HepG2 (cell line): ENCODE results near the gene NPTXR. TPM values are rescaled to one million over a fixed set of nuclear protein-coding genes. Genes with fewer than 3 reads are reported as not detected.

Source experiments
- ATAC-seq: fragments of 200-7000 bp; cut with Tn5 transposase; 3 replicates; pipeline ENCODE4 v1.9.1; 2020; ENCODE audit warnings: mild to moderate bottlenecking, moderate library complexity
- BruUV-seq: library from RNA; stranded (reverse); fragments of 400-500 nt; replicated peaks from 2 replicates; lab custom pipeline; 2021; lab: Mats Ljungman, UMichigan
- CTCF ChIA-PET: fragments of 300-600 bp; formaldehyde crosslinking; extraction: SDS; loops from one replicate; lab custom pipeline; 2021; ENCODE audit warnings: low total read pairs, inconsistent platforms, low intra/inter-chr PET ratio; lab: Yijun Ruan, JAX
- POLR2A ChIA-PET: fragments of 350-600 bp; sonication (Branson Sonifier 250); formaldehyde crosslinking; loops from one replicate; lab custom pipeline; 2020; ENCODE audit warnings: antibody characterized with exemption, inconsistent platforms; lab: Yijun Ruan, JAX
- DNase-seq: peaks from one replicate; pipeline ENCODE4 v3.0.0-alpha.2; 2015; ENCODE audit warnings: low spot score
- FAIRE-seq: peaks from 3 replicates; lab custom pipeline; 2011; peaks lifted over from hg19 to GRCh38; lab: Jason Lieb, UNC
- H2AFZ ChIP-seq: one replicate; pipeline ENCODE4 v1.6.1; 2011; ENCODE audit warnings: low read length, inconsistent platforms
- H3K27ac ChIP-seq: fragments of 300-600 bp; 3 replicates; pipeline ENCODE4 v1.8.0; 2011; ENCODE audit warnings: mixed run types, mild to moderate bottlenecking, mixed read lengths, low read length, inconsistent platforms; ENCODE audit not compliant: insufficient read depth; ENCODE audit errors: extremely low read length
- H3K27me3 ChIP-seq, 2 experiments: fragments of 200-600 bp in 1 of 2; 2 replicates in 1 of 2; 3 replicates in 1 of 2; pipeline versions ENCODE4 v1.6.0 to v1.8.0; 2011; ENCODE audit warnings: low read length in 2 of 2, mild to moderate bottlenecking in 2 of 2, moderate library complexity in 2 of 2, inconsistent platforms in 1 of 2; ENCODE audit not compliant: insufficient read depth in 2 of 2, control insufficient read depth in 1 of 2
- H3K36me3 ChIP-seq, 2 experiments: fragments of 200-600 bp in 1 of 2; replicated peaks in 1 of 2; 2 replicates in 1 of 2; 3 replicates in 1 of 2; pipeline versions ENCODE4 v1.5.1 to v1.8.0; 2011; ENCODE audit warnings: low read length in 2 of 2, inconsistent platforms in 1 of 2; ENCODE audit not compliant: insufficient read depth in 2 of 2, control insufficient read depth in 1 of 2
- H3K4me1 ChIP-seq: 2 replicates; pipeline ENCODE4 v1.5.1; 2012; ENCODE audit warnings: low read length, inconsistent platforms; ENCODE audit not compliant: insufficient read depth
- H3K4me2 ChIP-seq: 2 replicates; pipeline ENCODE4 v1.6.0; 2011; ENCODE audit warnings: low read depth, low read length, inconsistent platforms
- H3K4me3 ChIP-seq, 3 experiments: fragments of 200-600 bp in 1 of 3; sonication (generic), shearing (Covaris generic) in 1 of 3; replicated peaks in 1 of 3; 2 replicates each; pipeline ENCODE4 v1.5.1; 2011 to 2016; ENCODE audit warnings: low read length in 3 of 3, inconsistent platforms in 2 of 3, low read depth in 2 of 3, mild to moderate bottlenecking in 2 of 3, control low read depth in 1 of 3, mixed read lengths in 1 of 3; ENCODE audit not compliant: insufficient read depth in 1 of 3
- H3K79me2 ChIP-seq: one replicate; pipeline ENCODE4 v1.6.1; 2011; ENCODE audit warnings: low read length, inconsistent platforms; ENCODE audit not compliant: insufficient read depth
- H3K9ac ChIP-seq: 2 replicates; pipeline ENCODE4 v1.6.0; 2011; ENCODE audit warnings: mild to moderate bottlenecking, low read depth, low read length, inconsistent platforms; ENCODE audit not compliant: insufficient read depth
- H3K9me3 ChIP-seq: 2 replicates; pipeline ENCODE4 v1.5.1; 2012; ENCODE audit warnings: mild to moderate bottlenecking, low read length
- H4K20me1 ChIP-seq: 2 replicates; pipeline ENCODE4 v1.6.0; 2011; ENCODE audit warnings: inconsistent platforms, mild to moderate bottlenecking, low read length, moderate library complexity; ENCODE audit not compliant: insufficient read depth
- ARNT ChIP-seq: fragments of 450-650 bp; IDR thresholded peaks from 2 replicates; pipeline ENCODE4 v1.6.1; 2017
- DPF2 ChIP-seq: sonication (generic); formaldehyde crosslinking; IDR thresholded peaks from 2 replicates; pipeline ENCODE4 v1.4.0; 2020; ENCODE audit warnings: mild to moderate bottlenecking, low read depth, missing genetic modification reagents, borderline replicate concordance
- ELF1 ChIP-seq: sonication (generic); formaldehyde crosslinking; IDR thresholded peaks from 2 replicates; pipeline ENCODE4 v1.4.0; 2020; ENCODE audit warnings: missing genetic modification reagents
- HDAC6 ChIP-seq: fragments of 200-600 bp; sonication (generic); IDR thresholded peaks from 2 replicates; pipeline ENCODE4 v1.7.0; 2017; ENCODE audit warnings: mild to moderate bottlenecking, antibody characterized with exemption, low read length, low read depth
- HNRNPH1 ChIP-seq: fragments of 200-400 bp; formaldehyde crosslinking; optimal IDR thresholded peaks from 2 replicates; pipeline ENCODE3; 2017; ENCODE audit warnings: mild to moderate bottlenecking, low read depth, low read length
- HOXA3 ChIP-seq: sonication (generic); formaldehyde crosslinking; IDR thresholded peaks from 2 replicates; pipeline ENCODE4 v1.5.0; 2020; ENCODE audit warnings: missing genetic modification reagents
- KDM3A ChIP-seq: IDR thresholded peaks from 2 replicates; pipeline ENCODE4 v1.6.1; 2018; ENCODE audit warnings: low read depth, missing compliant biosample characterization
- POLR2AphosphoS2 ChIP-seq: IDR thresholded peaks from 2 replicates; pipeline ENCODE4 v1.6.1; 2011; ENCODE audit warnings: low read depth, low read length, improper control_type of control experiment
- SMC3 ChIP-seq: IDR thresholded peaks from 2 replicates; pipeline ENCODE4 v1.6.1; 2011; ENCODE audit warnings: low read length, improper control_type of control experiment
- ZNF251 ChIP-seq: sonication (generic); formaldehyde crosslinking; IDR thresholded peaks from 2 replicates; pipeline ENCODE4 v1.9.0; 2021; ENCODE audit warnings: mild to moderate bottlenecking, missing genetic modification reagents
- ZNF530 ChIP-seq: sonication (generic); formaldehyde crosslinking; IDR thresholded peaks from 2 replicates; pipeline ENCODE4 v1.5.0; 2020; ENCODE audit warnings: low read depth, mild to moderate bottlenecking, missing genetic modification reagents
- ZNF605 ChIP-seq: sonication (generic); formaldehyde crosslinking; IDR thresholded peaks from 2 replicates; pipeline ENCODE4 v1.8.0; 2022; ENCODE audit warnings: mild to moderate bottlenecking, missing genetic modification reagents
- ZNF781 ChIP-seq: sonication (generic); formaldehyde crosslinking; IDR thresholded peaks from 2 replicates; pipeline ENCODE4 v1.5.1; 2020; ENCODE audit warnings: borderline replicate concordance, mild to moderate bottlenecking, missing genetic modification reagents; ENCODE audit errors: not compliant biosample characterization
- WGBS: methylation state at CpG from one replicate; pipeline ENCODE4 v1.1.6; 2017; ENCODE audit warnings: low lambda C conversion rate; 5-methylcytosine and 5-hydroxymethylcytosine counted together
- in situ Hi-C: cut with HindIII; loops from 2 replicates; pipeline ENCODE4 v1.10.0; 2017; ENCODE audit warnings: low pct_unique_long_range_greater_than_20kb; ENCODE audit not compliant: extremely low pct_ligation_motif_present
- intact Hi-C: fragments of 100-400 bp; cut with micrococcal nuclease; formaldehyde crosslinking; loops from one replicate; pipeline ENCODE4 v1.10.0; 2022; ENCODE audit not compliant: unreplicated experiment
- polyA plus RNA-seq, 8 experiments: library from polyadenylated mRNA; depleted of rRNA in 3 of 8; stranded (reverse) in 7 of 8; unstranded in 1 of 8; fragments of >200 nt; fragmentation: Illumina TruSeq in 4 of 8; extraction: Trizol in 4 of 8; gene quantifications; 2 replicates each; pipeline versions ENCODE4 v1.2.1 to v1.2.3, GENCODE V29; 2011 to 2016; ENCODE audit warnings: low read depth in 4 of 8, missing spikeins in 1 of 8, mixed read lengths in 1 of 8; ENCODE audit not compliant: insufficient read depth in 1 of 8
- total RNA-seq, 5 experiments: library from RNA; depleted of rRNA; stranded (reverse); fragments of >200 nt; fragmentation: Illumina TruSeq; extraction: Trizol; gene quantifications; 2 replicates each; pipeline ENCODE4 v1.2.3, GENCODE V29; 2016; ENCODE audit warnings: low read depth in 1 of 5
- TF ChIP-seq, protein P1 (sequence below): IDR thresholded peaks from 2 replicates; pipeline ENCODE4 v1.6.1; 2016; ENCODE audit warnings: low read depth
- TF ChIP-seq, protein P2 (sequence below): sonication (generic); formaldehyde crosslinking; IDR thresholded peaks from 2 replicates; pipeline ENCODE4 v1.4.0; 2020; ENCODE audit warnings: missing genetic modification reagents
- TF ChIP-seq, protein P3 (sequence below): sonication (generic); formaldehyde crosslinking; IDR thresholded peaks from 2 replicates; pipeline ENCODE4 v1.4.0; 2020; ENCODE audit warnings: mild to moderate bottlenecking, missing genetic modification reagents
- TF ChIP-seq, protein P4 (sequence below): sonication (generic); formaldehyde crosslinking; IDR thresholded peaks from 2 replicates; pipeline ENCODE4 v1.4.0; 2020; ENCODE audit warnings: missing genetic modification reagents

The NPTXR gene
- total and polyA plus RNA-seq, 2 of the 13 experiments (the other 11 are each of a cell fraction or from before 2014, with no cell fraction given) = 2.6 to 4.8 TPM

DNA sequence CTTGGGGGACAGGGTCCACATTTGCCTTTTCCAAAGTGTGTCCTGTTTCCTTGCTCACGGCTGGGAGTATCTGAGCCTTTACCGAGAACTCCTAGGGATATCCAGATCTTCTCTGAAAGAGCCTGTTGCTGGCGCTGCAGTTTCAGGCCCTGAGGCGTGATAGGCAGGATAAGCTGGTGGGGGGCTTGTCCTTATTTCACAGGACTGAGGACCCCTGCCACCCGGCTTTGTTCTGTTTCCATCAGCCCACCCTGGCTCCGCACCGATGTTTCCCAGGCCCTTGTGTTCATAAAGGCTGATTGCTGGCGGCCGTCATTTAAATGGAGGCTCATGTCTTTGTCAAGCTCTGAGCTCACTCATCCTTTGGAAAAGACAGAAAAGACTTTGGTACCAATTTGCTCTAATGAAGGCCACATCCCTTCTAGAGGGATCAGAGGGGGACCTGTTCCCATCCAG is 9.4 kb upstream of the NPTXR start:
- Histone ChIP-seq H3K9me3 (no peaks in the 10 kb centered on the region), H4K20me1 (no peaks in the 10 kb centered on the region), H3K4me3 (no peak overlapping the region), H3K27me3 (peaks cover 5 to 46% of the 10 kb centered on the region in 2 experiments; a peak in 3 of 5 replicates), H3K4me2 (no peak overlapping the region), H3K36me3 (no peaks in the 10 kb centered on the region), H3K79me2 (no peaks in the 10 kb centered on the region), H3K4me1 (peaks cover 13% of the 10 kb centered on the region), H3K27ac (no peak overlapping the region), H3K9ac (no peak overlapping the region), H2AFZ (no peak overlapping the region)
- DNase-seq (no peak), FAIRE-seq (no peak), ATAC-seq (no peak)
- intact Hi-C loops (no loop called here), in situ Hi-C loops (no loop called here)
- 36% methylated on average over 8 of the region's 9 CpGs for WGBS
- ChIA-PET POLR2A (interaction anchor here (1.2 kb wide), 1 partner anchor 14 kb away, joined by 3 read pairs; no protein-coding TSS in a partner anchor), CTCF (no interaction called here)
- no TSS peak for BruUV-seq
- TF ChIP-seq POLR2AphosphoS2 (no peak), ZNF530 (CRISPR knock-in tag) (no peak), KDM3A (CRISPR knock-in tag) (no peak), DPF2 (CRISPR knock-in tag) (no peak), HNRNPH1 (no peak), ZNF605 (CRISPR knock-in tag) (no peak), SMC3 (no peak), ARNT (no peak), ZNF251 (CRISPR knock-in tag) (no peak), ZNF781 (CRISPR knock-in tag) (no peak), HDAC6 (no peak), HOXA3 (no peak), ELF1 (no peak)
- TF ChIP-seq, protein P1, sequence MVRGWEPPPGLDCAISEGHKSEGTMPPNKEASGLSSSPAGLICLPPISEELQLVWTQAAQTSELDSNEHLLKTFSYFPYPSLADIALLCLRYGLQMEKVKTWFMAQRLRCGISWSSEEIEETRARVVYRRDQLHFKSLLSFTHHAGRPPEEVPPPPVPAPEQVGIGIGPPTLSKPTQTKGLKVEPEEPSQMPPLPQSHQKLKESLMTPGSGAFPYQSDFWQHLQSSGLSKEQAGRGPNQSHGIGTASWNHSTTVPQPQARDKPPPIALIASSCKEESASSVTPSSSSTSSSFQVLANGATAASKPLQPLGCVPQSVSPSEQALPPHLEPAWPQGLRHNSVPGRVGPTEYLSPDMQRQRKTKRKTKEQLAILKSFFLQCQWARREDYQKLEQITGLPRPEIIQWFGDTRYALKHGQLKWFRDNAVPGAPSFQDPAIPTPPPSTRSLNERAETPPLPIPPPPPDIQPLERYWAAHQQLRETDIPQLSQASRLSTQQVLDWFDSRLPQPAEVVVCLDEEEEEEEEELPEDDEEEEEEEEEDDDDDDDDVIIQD (CRISPR knock-in tag) = no peak
- TF ChIP-seq, protein P2, sequence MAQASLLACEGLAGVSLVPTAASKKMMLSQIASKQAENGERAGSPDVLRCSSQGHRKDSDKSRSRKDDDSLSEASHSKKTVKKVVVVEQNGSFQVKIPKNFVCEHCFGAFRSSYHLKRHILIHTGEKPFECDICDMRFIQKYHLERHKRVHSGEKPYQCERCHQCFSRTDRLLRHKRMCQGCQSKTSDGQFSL (CRISPR knock-in tag) = no peak
- TF ChIP-seq, protein P3, sequence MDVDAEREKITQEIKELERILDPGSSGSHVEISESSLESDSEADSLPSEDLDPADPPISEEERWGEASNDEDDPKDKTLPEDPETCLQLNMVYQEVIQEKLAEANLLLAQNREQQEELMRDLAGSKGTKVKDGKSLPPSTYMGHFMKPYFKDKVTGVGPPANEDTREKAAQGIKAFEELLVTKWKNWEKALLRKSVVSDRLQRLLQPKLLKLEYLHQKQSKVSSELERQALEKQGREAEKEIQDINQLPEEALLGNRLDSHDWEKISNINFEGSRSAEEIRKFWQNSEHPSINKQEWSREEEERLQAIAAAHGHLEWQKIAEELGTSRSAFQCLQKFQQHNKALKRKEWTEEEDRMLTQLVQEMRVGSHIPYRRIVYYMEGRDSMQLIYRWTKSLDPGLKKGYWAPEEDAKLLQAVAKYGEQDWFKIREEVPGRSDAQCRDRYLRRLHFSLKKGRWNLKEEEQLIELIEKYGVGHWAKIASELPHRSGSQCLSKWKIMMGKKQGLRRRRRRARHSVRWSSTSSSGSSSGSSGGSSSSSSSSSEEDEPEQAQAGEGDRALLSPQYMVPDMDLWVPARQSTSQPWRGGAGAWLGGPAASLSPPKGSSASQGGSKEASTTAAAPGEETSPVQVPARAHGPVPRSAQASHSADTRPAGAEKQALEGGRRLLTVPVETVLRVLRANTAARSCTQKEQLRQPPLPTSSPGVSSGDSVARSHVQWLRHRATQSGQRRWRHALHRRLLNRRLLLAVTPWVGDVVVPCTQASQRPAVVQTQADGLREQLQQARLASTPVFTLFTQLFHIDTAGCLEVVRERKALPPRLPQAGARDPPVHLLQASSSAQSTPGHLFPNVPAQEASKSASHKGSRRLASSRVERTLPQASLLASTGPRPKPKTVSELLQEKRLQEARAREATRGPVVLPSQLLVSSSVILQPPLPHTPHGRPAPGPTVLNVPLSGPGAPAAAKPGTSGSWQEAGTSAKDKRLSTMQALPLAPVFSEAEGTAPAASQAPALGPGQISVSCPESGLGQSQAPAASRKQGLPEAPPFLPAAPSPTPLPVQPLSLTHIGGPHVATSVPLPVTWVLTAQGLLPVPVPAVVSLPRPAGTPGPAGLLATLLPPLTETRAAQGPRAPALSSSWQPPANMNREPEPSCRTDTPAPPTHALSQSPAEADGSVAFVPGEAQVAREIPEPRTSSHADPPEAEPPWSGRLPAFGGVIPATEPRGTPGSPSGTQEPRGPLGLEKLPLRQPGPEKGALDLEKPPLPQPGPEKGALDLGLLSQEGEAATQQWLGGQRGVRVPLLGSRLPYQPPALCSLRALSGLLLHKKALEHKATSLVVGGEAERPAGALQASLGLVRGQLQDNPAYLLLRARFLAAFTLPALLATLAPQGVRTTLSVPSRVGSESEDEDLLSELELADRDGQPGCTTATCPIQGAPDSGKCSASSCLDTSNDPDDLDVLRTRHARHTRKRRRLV = no peak
- TF ChIP-seq, protein P4, sequence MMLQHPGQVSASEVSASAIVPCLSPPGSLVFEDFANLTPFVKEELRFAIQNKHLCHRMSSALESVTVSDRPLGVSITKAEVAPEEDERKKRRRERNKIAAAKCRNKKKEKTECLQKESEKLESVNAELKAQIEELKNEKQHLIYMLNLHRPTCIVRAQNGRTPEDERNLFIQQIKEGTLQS (CRISPR knock-in tag) = no peak
